Body of pancreas (tissue), 4 donors: ENCODE data around the gene HERC2.
"Not testable (repeated sequence)": the region's sequence is repeated elsewhere in the genome, so short reads cannot be mapped to it uniquely, and the experiment has no call there.

Source experiments
- CTCF ChIP-seq, 7 experiments: fragments of 450-650 bp in 4 of 7; fragments of 200-600 bp in 3 of 7; sonication (generic) in 3 of 7; IDR thresholded peaks; one replicate each; pipeline ENCODE4 v1.5.1; 2016 to 2019; ENCODE audit warnings: antibody characterized with exemption in 7 of 7
- POLR2A ChIP-seq, 3 donors: fragments of 450-650 bp; IDR thresholded peaks; one replicate each; pipeline ENCODE4 v1.6.1; 2016; ENCODE audit warnings: antibody characterized with exemption in 3 of 3, mild to moderate bottlenecking in 2 of 3

DNA sequence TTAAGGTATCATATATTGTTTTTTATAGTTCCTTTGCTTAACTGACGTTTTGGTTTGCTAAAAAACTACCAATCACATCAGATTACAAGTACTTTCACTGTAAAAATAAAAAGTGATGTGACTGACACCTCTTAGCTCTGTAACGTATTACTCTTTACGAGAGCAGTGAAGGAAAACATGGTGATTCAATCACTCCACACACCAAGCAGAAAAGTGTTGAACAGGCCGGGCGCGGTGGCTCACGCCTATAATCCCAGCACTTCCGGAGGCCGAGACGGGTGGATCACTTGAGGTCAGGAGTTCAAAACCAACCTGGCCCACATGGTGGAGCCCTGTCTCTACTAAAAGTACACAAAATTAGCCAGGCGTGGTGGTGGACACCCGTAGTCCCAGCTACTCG lies 3.9 kb downstream of the HERC2 start:
- TF ChIP-seq POLR2A, CTCF (IDR thresholded peaks at IDR 0.05): not testable (repeated sequence)
